OCI-LY7 (cell line): ENCODE results near the gene MUC4. TPM values are rescaled to one million over a fixed set of nuclear protein-coding genes. Genes with fewer than 3 reads are reported as not detected.

ENCODE experiments used
- BruUV-seq: library from RNA; stranded (reverse); fragments of 400-500 nt; replicated peaks from 2 replicates; lab custom pipeline; 2021; lab: Mats Ljungman, UMichigan
- CTCF ChIA-PET: fragments of 300-600 bp; sonication (Branson Sonifier 250); formaldehyde crosslinking; loops from one replicate; lab custom pipeline; 2022; ENCODE audit warnings: antibody characterized with exemption; ENCODE audit not compliant: unreplicated experiment; lab: Charles Lee
- POLR2A ChIA-PET: fragments of 300-600 bp; sonication (Branson Sonifier 250); formaldehyde crosslinking; loops from one replicate; lab custom pipeline; 2022; ENCODE audit warnings: antibody characterized with exemption; lab: Charles Lee
- DNase-seq: peaks from one replicate; pipeline ENCODE4 v3.0.0-alpha.2; 2015; ENCODE audit warnings: low spot score
- H2AFZ ChIP-seq: fragments of 200-600 bp; sonication (generic), shearing (Covaris generic); 2 replicates; pipeline ENCODE4 v1.6.1; 2014; ENCODE audit warnings: mild to moderate bottlenecking, antibody characterized with exemption, low read length, moderate library complexity
- H3K27ac ChIP-seq: fragments of 200-600 bp; sonication (generic); 2 replicates; pipeline ENCODE4 v1.5.1; 2014; ENCODE audit warnings: mixed run types, low read depth, mild to moderate bottlenecking, moderate library complexity, low read length, inconsistent platforms; ENCODE audit not compliant: poor library complexity, severe bottlenecking
- H3K36me3 ChIP-seq: fragments of 200-600 bp; sonication (generic); 2 replicates; pipeline ENCODE4 v1.6.1; 2014; ENCODE audit warnings: mild to moderate bottlenecking, antibody characterized with exemption, low read length, moderate library complexity, mixed read lengths; ENCODE audit not compliant: insufficient read depth
- H3K4me1 ChIP-seq: fragments of 200-600 bp; sonication (generic); 2 replicates; pipeline ENCODE4 v1.5.1; 2014; ENCODE audit warnings: mild to moderate bottlenecking, low read length; ENCODE audit not compliant: insufficient read depth, poor library complexity, severe bottlenecking
- H3K4me2 ChIP-seq: fragments of 200-600 bp; sonication (generic); 2 replicates; pipeline ENCODE4 v1.6.1; 2014; ENCODE audit warnings: mild to moderate bottlenecking, low read length
- H3K4me3 ChIP-seq: fragments of 200-600 bp; sonication (generic); 2 replicates; pipeline ENCODE4 v1.5.1; 2014; ENCODE audit warnings: mild to moderate bottlenecking, low read depth, low read length; ENCODE audit not compliant: poor library complexity, severe bottlenecking
- H3K79me2 ChIP-seq: fragments of 200-600 bp; sonication (generic); 2 replicates; pipeline ENCODE4 v1.6.1; 2016; ENCODE audit warnings: low read depth, mild to moderate bottlenecking, low read length, moderate library complexity, mixed read lengths; ENCODE audit not compliant: insufficient read depth
- H3K9me2 ChIP-seq: fragments of 200-600 bp; sonication (generic); 2 replicates; pipeline ENCODE4 v1.6.1; 2016; ENCODE audit warnings: mild to moderate bottlenecking, low read length, mixed read lengths; ENCODE audit not compliant: insufficient read depth
- H3K9me3 ChIP-seq: fragments of 200-600 bp; sonication (generic); 2 replicates; pipeline ENCODE4 v1.6.1; 2014; ENCODE audit warnings: mild to moderate bottlenecking, mixed run types, low read length, mixed read lengths
- H4K20me1 ChIP-seq: fragments of 200-600 bp; sonication (generic); 2 replicates; pipeline ENCODE4 v1.6.1; 2014; ENCODE audit warnings: mild to moderate bottlenecking, antibody characterized with exemption, low read length, moderate library complexity, mixed read lengths; ENCODE audit not compliant: insufficient read depth
- EZH2phosphoT487 ChIP-seq: fragments of 200-600 bp; sonication (generic); IDR thresholded peaks from 2 replicates; pipeline ENCODE4 v1.6.1; 2018; ENCODE audit warnings: low read depth, borderline replicate concordance, mild to moderate bottlenecking, mixed run types, antibody characterized with exemption, low read length, moderate library complexity, mixed read lengths
- intact Hi-C: fragments of 100-400 bp; cut with micrococcal nuclease; formaldehyde crosslinking; loops from one replicate; pipeline ENCODE4 v1.10.0; 2022; ENCODE audit not compliant: unreplicated experiment
- total RNA-seq, 2 experiments: library from RNA; depleted of rRNA in 1 of 2; stranded (reverse); fragments of >200 nt in 1 of 2; shearing (Covaris generic) in 1 of 2; gene quantifications; 2 replicates each; pipeline ENCODE4 v1.2.3, GENCODE V29; 2014 to 2022
- TF ChIP-seq, protein P1 (sequence below): fragments of 200-600 bp; sonication (generic); conservative IDR thresholded peaks from 2 replicates; pipeline ENCODE4 v1.5.1; 2014; ENCODE audit warnings: mild to moderate bottlenecking, antibody characterized with exemption, low read length, moderate library complexity, mixed read lengths

The MUC4 gene
- total RNA-seq, 2 experiments from 2014 or later, result 0.03 to 0.42 TPM

DNA sequence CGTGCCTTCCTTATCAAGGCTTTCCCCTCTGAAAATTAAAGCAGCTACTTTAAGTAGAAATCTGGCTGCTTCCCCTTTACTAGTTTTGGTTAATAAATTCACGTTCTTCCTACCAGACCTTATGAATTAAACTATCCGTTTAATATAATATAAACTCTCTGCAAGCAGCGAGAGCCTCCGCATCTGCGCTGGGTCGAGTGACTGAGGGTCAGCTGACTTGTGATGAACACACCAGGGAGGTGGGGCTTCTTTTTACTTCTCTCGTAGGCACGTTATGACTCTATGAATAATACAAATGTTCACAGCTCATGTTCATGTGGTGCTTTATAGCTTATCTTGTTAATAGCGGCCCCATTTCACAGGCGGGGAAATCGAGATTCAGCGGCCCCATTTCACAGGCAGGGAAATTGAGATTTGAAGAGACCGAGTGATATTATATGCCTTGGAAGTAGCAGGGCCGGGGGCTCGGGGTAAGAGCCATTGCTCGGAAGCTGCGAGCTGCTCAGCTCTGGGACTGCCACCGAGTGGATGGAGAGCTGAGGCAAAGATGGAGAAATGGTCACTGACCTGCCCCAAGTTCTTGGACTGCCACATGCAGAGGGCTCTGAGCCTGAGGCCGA is 8.3 kb downstream of the MUC4 start:
- TF ChIP-seq, protein P1, sequence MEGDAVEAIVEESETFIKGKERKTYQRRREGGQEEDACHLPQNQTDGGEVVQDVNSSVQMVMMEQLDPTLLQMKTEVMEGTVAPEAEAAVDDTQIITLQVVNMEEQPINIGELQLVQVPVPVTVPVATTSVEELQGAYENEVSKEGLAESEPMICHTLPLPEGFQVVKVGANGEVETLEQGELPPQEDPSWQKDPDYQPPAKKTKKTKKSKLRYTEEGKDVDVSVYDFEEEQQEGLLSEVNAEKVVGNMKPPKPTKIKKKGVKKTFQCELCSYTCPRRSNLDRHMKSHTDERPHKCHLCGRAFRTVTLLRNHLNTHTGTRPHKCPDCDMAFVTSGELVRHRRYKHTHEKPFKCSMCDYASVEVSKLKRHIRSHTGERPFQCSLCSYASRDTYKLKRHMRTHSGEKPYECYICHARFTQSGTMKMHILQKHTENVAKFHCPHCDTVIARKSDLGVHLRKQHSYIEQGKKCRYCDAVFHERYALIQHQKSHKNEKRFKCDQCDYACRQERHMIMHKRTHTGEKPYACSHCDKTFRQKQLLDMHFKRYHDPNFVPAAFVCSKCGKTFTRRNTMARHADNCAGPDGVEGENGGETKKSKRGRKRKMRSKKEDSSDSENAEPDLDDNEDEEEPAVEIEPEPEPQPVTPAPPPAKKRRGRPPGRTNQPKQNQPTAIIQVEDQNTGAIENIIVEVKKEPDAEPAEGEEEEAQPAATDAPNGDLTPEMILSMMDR, result no peak
- no peak for TF ChIP-seq EZH2phosphoT487
- BruUV-seq, result no TSS peak
- Histone ChIP-seq H3K4me3 (no peak overlapping the region), H3K9me3 (no peaks in the 10 kb centered on the region), H3K79me2 (no peaks in the 10 kb centered on the region), H3K4me1 (peaks cover 44% of the 10 kb centered on the region), H3K27ac (no peak overlapping the region), H4K20me1 (no peaks in the 10 kb centered on the region), H3K4me2 (no peak overlapping the region; the same call in 1 of the 2 replicates), H3K36me3 (no peaks in the 10 kb centered on the region), H2AFZ (no peak overlapping the region; the same call in 1 of the 2 replicates), H3K9me2 (no peaks in the 10 kb centered on the region)
- DNase-seq, result no peak
- intact Hi-C loops, result no loop called here
- ChIA-PET CTCF (no interaction called here), POLR2A (interaction anchor here (1.3 kb wide), 1 partner anchor 10 kb away, joined by 4 read pairs; no protein-coding TSS in a partner anchor)

DNA sequence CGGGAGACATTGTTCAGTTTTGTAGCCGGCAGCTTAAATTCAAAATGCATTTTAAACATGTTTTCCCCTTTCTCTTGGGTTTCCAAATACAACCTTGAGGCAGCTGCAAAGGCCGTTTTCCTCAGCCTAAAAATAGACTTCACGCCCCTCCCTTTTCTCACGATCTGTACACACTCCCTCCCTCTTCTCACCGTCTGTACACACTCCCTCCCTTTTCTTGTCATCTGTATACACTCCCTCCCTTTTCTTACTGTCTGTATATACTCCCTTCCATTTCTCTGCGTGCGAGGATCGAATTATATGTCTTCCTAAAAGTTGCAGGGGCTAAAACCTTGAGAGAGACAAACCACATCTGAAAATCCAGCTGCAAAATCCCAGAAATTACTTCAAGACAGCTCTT is 8.9 kb downstream of the MUC4 start:
- H4K20me1 ChIP-seq, result no peaks in the 10 kb centered on the region
- DNase-seq, result peak; percentile 31
- H2AFZ ChIP-seq, result no peak overlapping the region; the same call in 1 of the 2 replicates
- H3K36me3 ChIP-seq, result no peaks in the 10 kb centered on the region
- no peaks in the 10 kb centered on the region for H3K9me3 ChIP-seq
- intact Hi-C loops, result no loop called here
- no peaks in the 10 kb centered on the region for H3K79me2 ChIP-seq
- TF ChIP-seq EZH2phosphoT487, result no peak
- TF ChIP-seq, protein P1, result no peak
- ChIA-PET CTCF (no interaction called here), POLR2A (interaction anchor here (1.0 to 1.3 kb wide), 3 partner anchors 9 to 41 kb away, joined by 3 to 6 read pairs (median 4); no protein-coding TSS in a partner anchor)
- no TSS peak for BruUV-seq
- H3K4me1 ChIP-seq, result peaks cover 43% of the 10 kb centered on the region
- no peak overlapping the region for H3K27ac ChIP-seq
- H3K4me2 ChIP-seq, result peak overlapping the region; percentile 29
- no peak overlapping the region for H3K4me3 ChIP-seq
- H3K9me2 ChIP-seq, result no peaks in the 10 kb centered on the region

DNA sequence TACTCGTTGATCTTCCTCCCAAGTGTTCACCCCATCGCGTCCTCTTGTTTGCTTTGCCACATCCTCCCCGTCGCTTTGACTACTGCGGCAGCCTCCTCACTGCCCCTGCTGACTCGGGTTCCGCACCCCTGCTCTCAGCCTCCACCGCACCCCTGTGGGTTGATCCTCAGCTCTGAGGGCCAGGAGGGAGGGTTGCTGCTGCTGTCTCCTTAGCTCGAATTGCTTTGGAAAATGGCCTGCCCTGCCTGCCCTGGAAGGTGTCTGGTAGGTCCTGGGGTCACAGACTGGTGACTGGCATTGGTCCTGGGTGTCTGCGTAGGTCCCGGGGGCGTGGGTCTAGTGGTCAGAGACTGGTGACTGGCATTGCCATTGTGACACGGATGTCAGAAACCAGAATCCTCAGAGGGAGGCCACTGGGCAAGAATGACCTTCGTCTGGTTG is 9.4 kb downstream of the MUC4 start:
- Histone ChIP-seq H3K36me3 (no peaks in the 10 kb centered on the region), H3K4me3 (no peak overlapping the region), H3K9me2 (no peaks in the 10 kb centered on the region), H3K27ac (no peak overlapping the region), H3K4me1 (peaks cover 39% of the 10 kb centered on the region), H3K4me2 (peak overlapping the region; percentile 29; the same call in 1 of the 2 replicates), H4K20me1 (no peaks in the 10 kb centered on the region), H2AFZ (no peak overlapping the region; the same call in 1 of the 2 replicates), H3K9me3 (no peaks in the 10 kb centered on the region), H3K79me2 (no peaks in the 10 kb centered on the region)
- POLR2A ChIA-PET, result interaction anchor here (1.0 to 1.3 kb wide), 2 partner anchors 11 to 41 kb away, joined by 3 to 6 read pairs; no protein-coding TSS in a partner anchor
- no peak for TF ChIP-seq EZH2phosphoT487
- TF ChIP-seq, protein P1, result no peak
- CTCF ChIA-PET, result no interaction called here
- BruUV-seq, result no TSS peak
- DNase-seq, result peak; percentile 30
- intact Hi-C loops, result no loop called here
